Embryonic facial prominence (tissue), 1 donor: ENCODE measurements around the gene SIGLEC7.
"Not testable (repeated sequence)": the region's sequence is repeated elsewhere in the genome, so short reads cannot be mapped to it uniquely, and the experiment has no call there.

ENCODE experiments used
- DNase-seq: peaks from one replicate; pipeline ENCODE4 v3.0.0-alpha.2; 2016; ENCODE audit errors: extremely low spot score

The SIGLEC7 gene

GRCh38 chr19:51168564-51169282 lies 26.6 kb downstream of the SIGLEC7 start:
- no peak for DNase-seq

GRCh38 chr19:51169283-51169918 lies 27.3 kb downstream of the SIGLEC7 start:
- DNase-seq = not testable (repeated sequence)

GRCh38 chr19:51172223-51172622 lies 30.1 kb downstream of the SIGLEC7 start:
- DNase-seq = no peak

GRCh38 chr19:51173681-51174080 lies 31.6 kb downstream of the SIGLEC7 start:
- no peak for DNase-seq

- DNase-seq = no peak
Measured at GRCh38 chr19:51179256-51179655, 37.2 kb downstream of the SIGLEC7 start.

GRCh38 chr19:51181377-51181912 lies 39.3 kb downstream of the SIGLEC7 start:
- no peak for DNase-seq

- no peak for DNase-seq
Measured at GRCh38 chr19:51181913-51182419, 39.9 kb downstream of the SIGLEC7 start.

GRCh38 chr19:51183629-51184028 lies 41.5 kb downstream of the SIGLEC7 start:
- no peak for DNase-seq

GRCh38 chr19:51185069-51185867 lies 43.2 kb downstream of the SIGLEC7 start:
- DNase-seq = no peak

GRCh38 chr19:51185868-51186215 lies 43.7 kb downstream of the SIGLEC7 start:
- DNase-seq = no peak

GRCh38 chr19:51186323-51186722 lies 44.2 kb downstream of the SIGLEC7 start:
- no peak for DNase-seq

GRCh38 chr19:51187395-51188226 lies 45.5 kb downstream of the SIGLEC7 start:
- DNase-seq = no peak

GRCh38 chr19:51188227-51188559 lies 46.1 kb downstream of the SIGLEC7 start:
- no peak for DNase-seq

- no peak for DNase-seq
Measured at GRCh38 chr19:51192689-51193088, 50.6 kb downstream of the SIGLEC7 start.

- DNase-seq = no peak
Measured at GRCh38 chr19:51194527-51195315, 52.6 kb downstream of the SIGLEC7 start.

- DNase-seq = no peak
Measured at GRCh38 chr19:51195316-51195586, 53.1 kb downstream of the SIGLEC7 start.

- no peak for DNase-seq
Measured at GRCh38 chr19:51195616-51196015, 53.5 kb downstream of the SIGLEC7 start.

- DNase-seq = no peak
Measured at GRCh38 chr19:51196181-51196580, 54.1 kb downstream of the SIGLEC7 start.

- DNase-seq = no peak
Measured at GRCh38 chr19:51198641-51199040, 56.5 kb downstream of the SIGLEC7 start.

- no peak for DNase-seq
Measured at GRCh38 chr19:51200071-51200666, 58.1 kb downstream of the SIGLEC7 start.

- no peak for DNase-seq
Measured at GRCh38 chr19:51201712-51202111, 59.6 kb downstream of the SIGLEC7 start.
